Measurements from ENCODE around the gene ORC3. TPM values are rescaled to one million over a fixed set of nuclear protein-coding genes. Genes with fewer than 3 reads are reported as not detected.

ORC3 gene
- total and polyA plus RNA-seq, 5 donors from 2014 or later, result 17.8 to 49.3 (median 39.4) TPM

GRCh38 chr6:87671555-87672029 is 81.7 kb downstream of the ORC3 start:
- Mint-ChIP-seq H3K27ac (peak overlapping the region in 2 of 3 donors; percentile 57 to 74), H3K27me3 (no peaks in the 10 kb centered on the region), H3K9me3 (no peaks in the 10 kb centered on the region), H3K4me3 (no peak overlapping the region), H3K4me1 (peaks cover 15 to 32% (median 18%) of the 10 kb centered on the region in 4 donors), H3K36me3 (peaks cover 40% of the 10 kb centered on the region)
- DNase-seq (no peak), ATAC-seq (ENCODE audit: low read depth in 2 of 2) (no peak)
- H3K4me3 ChIP-seq (ENCODE audit: low read depth, low read length), result no peak overlapping the region
- no peaks in the 10 kb centered on the region for H3K4me1 ChIP-seq (ENCODE audit: control insufficient read depth, insufficient read depth, low read length, poor library complexity, severe bottlenecking)
- H3K36me3 ChIP-seq (ENCODE audit: control insufficient read depth, insufficient read depth, low read length), result peaks cover 34% of the 10 kb centered on the region
- no peaks in the 10 kb centered on the region for H3K9me3 ChIP-seq (ENCODE audit: control insufficient read depth in 2 of 2, low read length in 2 of 2)
- H3K27me3 ChIP-seq (ENCODE audit: control insufficient read depth, insufficient read depth, low read length), result no peaks in the 10 kb centered on the region
- H3K27ac ChIP-seq (ENCODE audit: insufficient read depth, low read length, poor library complexity, severe bottlenecking), result no peak overlapping the region

- Mint-ChIP-seq H3K4me3 (no peak overlapping the region), H3K4me1 (peaks cover 16 to 33% (median 20%) of the 10 kb centered on the region in 4 donors), H3K9me3 (no peaks in the 10 kb centered on the region), H3K36me3 (peaks cover 37% of the 10 kb centered on the region), H3K27ac (no peak overlapping the region), H3K27me3 (no peaks in the 10 kb centered on the region)
- Histone ChIP-seq H3K4me3 (ENCODE audit: low read depth, low read length) (no peak overlapping the region), H3K4me1 (ENCODE audit: control insufficient read depth, insufficient read depth, low read length, poor library complexity, severe bottlenecking) (no peaks in the 10 kb centered on the region), H3K27me3 (ENCODE audit: control insufficient read depth, insufficient read depth, low read length) (no peaks in the 10 kb centered on the region), H3K27ac (ENCODE audit: insufficient read depth, low read length, poor library complexity, severe bottlenecking) (no peak overlapping the region), H3K9me3 (ENCODE audit: control insufficient read depth in 2 of 2, low read length in 2 of 2) (no peaks in the 10 kb centered on the region), H3K36me3 (ENCODE audit: control insufficient read depth, insufficient read depth, low read length) (peaks cover 41% of the 10 kb centered on the region)
- DNase-seq (no peak), ATAC-seq (ENCODE audit: low read depth in 2 of 2) (no peak)
These were observed 82.7 kb downstream of the ORC3 start for GRCh38 chr6:87672641-87673040.

- Mint-ChIP-seq H3K27me3 (no peaks in the 10 kb centered on the region), H3K36me3 (peaks cover 36% of the 10 kb centered on the region), H3K27ac (no peak overlapping the region), H3K4me3 (no peak overlapping the region), H3K9me3 (no peaks in the 10 kb centered on the region), H3K4me1 (peaks cover 16 to 39% (median 22%) of the 10 kb centered on the region in 4 donors)
- Histone ChIP-seq H3K4me3 (ENCODE audit: low read depth, low read length) (no peak overlapping the region), H3K9me3 (ENCODE audit: control insufficient read depth in 2 of 2, low read length in 2 of 2) (no peaks in the 10 kb centered on the region), H3K27ac (ENCODE audit: insufficient read depth, low read length, poor library complexity, severe bottlenecking) (no peak overlapping the region), H3K4me1 (ENCODE audit: control insufficient read depth, insufficient read depth, low read length, poor library complexity, severe bottlenecking) (peaks cover 3% of the 10 kb centered on the region), H3K27me3 (ENCODE audit: control insufficient read depth, insufficient read depth, low read length) (no peaks in the 10 kb centered on the region), H3K36me3 (ENCODE audit: control insufficient read depth, insufficient read depth, low read length) (peaks cover 43% of the 10 kb centered on the region)
- DNase-seq (no peak), ATAC-seq (ENCODE audit: low read depth in 2 of 2) (no peak)
These were observed 83.3 kb downstream of the ORC3 start for GRCh38 chr6:87673237-87673636.

DNA sequence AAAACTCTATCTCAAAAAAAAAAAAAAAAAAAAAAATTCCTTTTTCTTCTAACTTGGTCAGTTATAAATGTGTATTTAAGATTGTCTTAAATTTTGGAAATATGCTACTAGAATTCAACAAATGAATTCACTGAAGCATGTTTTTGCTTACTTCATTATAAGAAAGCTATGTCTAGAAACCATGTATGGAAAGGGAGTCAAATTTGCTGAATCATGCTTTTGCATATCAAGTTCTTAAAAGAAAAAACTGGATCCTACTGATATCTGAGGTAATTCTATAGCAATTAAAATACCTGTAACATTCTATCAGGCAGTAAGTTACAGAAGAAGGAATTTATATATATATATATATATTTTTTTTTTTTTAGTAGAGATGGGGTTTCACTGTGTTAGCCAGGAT is 84.4 kb downstream of the ORC3 start:
- ATAC-seq (ENCODE audit: low read depth in 2 of 2), result no peak
- Mint-ChIP-seq H3K9me3 (no peaks in the 10 kb centered on the region), H3K27me3 (no peaks in the 10 kb centered on the region), H3K27ac (no peak overlapping the region), H3K4me3 (no peak overlapping the region), H3K36me3 (peaks cover 36% of the 10 kb centered on the region), H3K4me1 (peaks cover 16 to 43% (median 26%) of the 10 kb centered on the region in 4 donors)
- H3K4me3 ChIP-seq (ENCODE audit: low read depth, low read length), result no peak overlapping the region
- H3K36me3 ChIP-seq (ENCODE audit: control insufficient read depth, insufficient read depth, low read length), result peaks cover 50% of the 10 kb centered on the region
- H3K9me3 ChIP-seq (ENCODE audit: control insufficient read depth in 2 of 2, low read length in 2 of 2), result no peaks in the 10 kb centered on the region
- no peak for DNase-seq
- peaks cover 3% of the 10 kb centered on the region for H3K4me1 ChIP-seq (ENCODE audit: control insufficient read depth, insufficient read depth, low read length, poor library complexity, severe bottlenecking)
- H3K27me3 ChIP-seq (ENCODE audit: control insufficient read depth, insufficient read depth, low read length), result no peaks in the 10 kb centered on the region
- no peak overlapping the region for H3K27ac ChIP-seq (ENCODE audit: insufficient read depth, low read length, poor library complexity, severe bottlenecking)

GRCh38 chr6:87675004-87675681 is 85.2 kb downstream of the ORC3 start:
- Mint-ChIP-seq H3K27ac (peak overlapping the region in 1 of 3 donors; percentile 13), H3K9me3 (no peaks in the 10 kb centered on the region), H3K4me3 (no peak overlapping the region), H3K27me3 (no peaks in the 10 kb centered on the region), H3K4me1 (peaks cover 15 to 43% (median 27%) of the 10 kb centered on the region in 4 donors), H3K36me3 (peaks cover 36% of the 10 kb centered on the region)
- Histone ChIP-seq H3K4me3 (ENCODE audit: low read depth, low read length) (no peak overlapping the region), H3K4me1 (ENCODE audit: control insufficient read depth, insufficient read depth, low read length, poor library complexity, severe bottlenecking) (peaks cover 3% of the 10 kb centered on the region), H3K36me3 (ENCODE audit: control insufficient read depth, insufficient read depth, low read length) (peaks cover 50% of the 10 kb centered on the region), H3K27ac (ENCODE audit: insufficient read depth, low read length, poor library complexity, severe bottlenecking) (no peak overlapping the region), H3K27me3 (ENCODE audit: control insufficient read depth, insufficient read depth, low read length) (no peaks in the 10 kb centered on the region), H3K9me3 (ENCODE audit: control insufficient read depth in 2 of 2, low read length in 2 of 2) (no peaks in the 10 kb centered on the region)
- DNase-seq, result no peak
- no peak for ATAC-seq (ENCODE audit: low read depth in 2 of 2)

DNA sequence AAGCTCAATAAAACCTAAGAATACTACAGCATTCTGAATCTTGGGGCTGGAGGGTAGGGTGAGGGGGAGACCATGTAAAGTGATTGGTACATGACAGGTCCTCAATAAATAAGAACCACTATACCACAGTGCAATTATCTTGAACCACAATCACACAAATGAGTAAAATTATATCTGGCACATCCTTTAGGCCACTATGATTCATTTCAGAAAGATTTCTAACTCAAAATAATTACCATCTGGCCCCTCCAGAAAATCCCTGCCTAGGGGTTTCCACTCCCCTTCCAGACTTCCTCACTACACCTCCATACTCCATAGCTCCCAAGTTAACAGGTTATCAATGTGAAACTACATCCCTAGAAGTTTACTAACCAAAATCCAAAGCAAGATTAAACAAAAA is 92.4 kb downstream of the ORC3 start:
- Mint-ChIP-seq H3K27ac (peak overlapping the region; percentile 4 to 88 (median 77)), H3K4me3 (peak overlapping the region in 2 of 4 donors; percentile 49 to 69), H3K4me1 (peaks cover 44 to 82% (median 67%) of the 10 kb centered on the region in 4 donors), H3K27me3 (no peaks in the 10 kb centered on the region), H3K36me3 (peaks cover 33% of the 10 kb centered on the region), H3K9me3 (no peaks in the 10 kb centered on the region)
- Histone ChIP-seq H3K27me3 (ENCODE audit: control insufficient read depth, insufficient read depth, low read length) (no peaks in the 10 kb centered on the region), H3K9me3 (ENCODE audit: control insufficient read depth in 2 of 2, low read length in 2 of 2) (no peaks in the 10 kb centered on the region), H3K4me3 (ENCODE audit: low read depth, low read length) (peak overlapping the region; percentile 9), H3K27ac (ENCODE audit: insufficient read depth, low read length, poor library complexity, severe bottlenecking) (peak overlapping the region; percentile 9), H3K4me1 (ENCODE audit: control insufficient read depth, insufficient read depth, low read length, poor library complexity, severe bottlenecking) (peaks cover 37% of the 10 kb centered on the region), H3K36me3 (ENCODE audit: control insufficient read depth, insufficient read depth, low read length) (peaks cover 26% of the 10 kb centered on the region)
- peak in 1 of 3 donors; percentile 23 for DNase-seq
- no peak for ATAC-seq (ENCODE audit: low read depth in 2 of 2)

DNA sequence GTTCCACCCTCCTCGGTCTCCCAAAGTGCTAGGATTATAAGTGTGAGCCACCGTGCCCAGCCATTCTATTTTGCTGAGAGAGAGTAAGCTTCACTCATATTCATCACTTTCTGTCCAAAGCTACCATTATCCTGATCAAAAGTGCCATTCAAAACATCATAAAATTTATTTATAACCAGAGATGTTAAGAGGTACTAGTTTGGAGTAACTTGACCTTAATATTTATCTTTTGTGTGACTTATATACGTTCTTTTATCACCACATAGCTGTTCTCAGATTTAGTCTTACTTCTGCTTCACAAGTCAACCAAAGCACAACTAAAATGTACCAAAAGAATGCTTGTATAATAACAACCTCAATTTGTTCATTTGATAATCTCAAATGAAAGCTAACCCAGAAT is 94.0 kb downstream of the ORC3 start:
- Histone ChIP-seq H3K9me3 (ENCODE audit: control insufficient read depth in 2 of 2, low read length in 2 of 2) (no peaks in the 10 kb centered on the region), H3K27me3 (ENCODE audit: control insufficient read depth, insufficient read depth, low read length) (no peaks in the 10 kb centered on the region), H3K27ac (ENCODE audit: insufficient read depth, low read length, poor library complexity, severe bottlenecking) (no peak overlapping the region), H3K4me3 (ENCODE audit: low read depth, low read length) (peak overlapping the region; percentile 5), H3K36me3 (ENCODE audit: control insufficient read depth, insufficient read depth, low read length) (peaks cover 15% of the 10 kb centered on the region), H3K4me1 (ENCODE audit: control insufficient read depth, insufficient read depth, low read length, poor library complexity, severe bottlenecking) (peaks cover 35% of the 10 kb centered on the region)
- Mint-ChIP-seq H3K27ac (peak overlapping the region in 2 of 3 donors; percentile 51 to 88), H3K4me3 (peak overlapping the region in 3 of 4 donors; percentile 28 to 43 (median 36)), H3K27me3 (peaks cover 4% of the 10 kb centered on the region), H3K36me3 (peaks cover 26% of the 10 kb centered on the region), H3K4me1 (peaks cover 49 to 81% (median 69%) of the 10 kb centered on the region in 4 donors), H3K9me3 (no peaks in the 10 kb centered on the region)
- DNase-seq (no peak), ATAC-seq (ENCODE audit: low read depth in 2 of 2) (no peak)

Data from CD4-positive, CD25-positive, alpha-beta regulatory T cell (primary cell).